HG02970 (cell line): Measurements from ENCODE around the gene AGPAT3.

Source experiments
- ATAC-seq: cut with Tn5 transposase; IDR thresholded peaks from one replicate; pipeline ENCODE4 v1.9.1; 2021; ENCODE audit warnings: mild to moderate bottlenecking, moderate library complexity, moderate number of reproducible peaks; ENCODE audit not compliant: unreplicated experiment, low FRiP score

The AGPAT3 gene

GRCh38 chr21:43859747-43860214 lies 5.2 kb upstream of the AGPAT3 start:
- no peak for ATAC-seq

- no peak for ATAC-seq
Measured at GRCh38 chr21:43861706-43862105, 3.3 kb upstream of the AGPAT3 start.

DNA sequence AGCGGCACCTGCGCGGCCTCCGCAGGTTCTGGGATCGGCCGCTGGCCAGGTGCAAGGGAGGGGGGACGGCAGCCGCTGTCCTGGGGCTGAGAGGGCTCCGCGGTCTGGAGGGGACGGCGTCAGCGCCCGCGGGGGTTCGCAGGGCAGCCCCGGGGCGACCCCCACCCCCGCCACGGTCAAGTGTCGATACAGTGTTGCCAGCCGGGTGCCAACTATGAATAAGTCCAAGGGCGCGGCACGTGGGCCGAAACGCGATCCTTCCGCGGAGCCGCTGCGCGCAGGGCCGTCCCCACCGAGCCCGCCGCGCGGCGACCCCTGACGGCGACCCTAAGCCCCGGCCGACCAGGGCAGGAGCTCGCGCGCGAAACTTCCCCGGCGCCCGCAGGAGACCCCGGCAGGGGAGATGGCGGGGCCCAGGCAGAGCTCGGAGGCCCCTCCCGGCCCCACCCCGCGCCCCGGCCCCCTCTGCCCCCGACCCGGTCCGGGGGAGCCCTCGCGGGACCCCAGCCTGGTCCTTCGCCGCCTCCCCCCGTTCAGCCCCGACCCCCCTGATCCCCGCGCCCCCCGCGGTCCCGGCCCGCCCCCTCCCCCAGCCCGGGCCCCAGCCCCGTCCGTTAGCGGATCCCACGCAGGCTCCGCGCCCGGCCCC lies 586 bp upstream of the AGPAT3 start:
- no peak for ATAC-seq

GRCh38 chr21:43865540-43866259 lies 677 bp downstream of the AGPAT3 start:
- no peak for ATAC-seq

DNA sequence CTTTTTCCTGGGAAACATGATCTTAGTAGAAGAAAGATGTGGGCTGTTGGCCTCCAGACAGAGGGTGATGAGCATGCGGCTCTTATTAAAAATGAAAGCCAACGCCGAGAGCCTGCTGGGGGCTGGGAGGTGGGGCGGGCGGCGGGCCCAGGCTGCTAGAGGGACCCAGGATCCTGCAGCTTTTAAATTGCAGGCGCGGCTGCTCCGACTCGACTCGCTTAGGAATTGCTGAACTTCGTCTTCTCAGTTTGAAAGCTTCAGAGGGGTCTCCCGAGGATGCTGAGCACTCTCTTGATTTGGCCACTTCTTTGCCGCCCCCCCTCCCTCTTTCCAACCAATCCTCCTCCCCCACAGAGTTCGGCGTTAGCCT lies 1.2 kb downstream of the AGPAT3 start:
- ATAC-seq, result no peak

GRCh38 chr21:43866659-43867331 lies 1.8 kb downstream of the AGPAT3 start:
- no peak for ATAC-seq

DNA sequence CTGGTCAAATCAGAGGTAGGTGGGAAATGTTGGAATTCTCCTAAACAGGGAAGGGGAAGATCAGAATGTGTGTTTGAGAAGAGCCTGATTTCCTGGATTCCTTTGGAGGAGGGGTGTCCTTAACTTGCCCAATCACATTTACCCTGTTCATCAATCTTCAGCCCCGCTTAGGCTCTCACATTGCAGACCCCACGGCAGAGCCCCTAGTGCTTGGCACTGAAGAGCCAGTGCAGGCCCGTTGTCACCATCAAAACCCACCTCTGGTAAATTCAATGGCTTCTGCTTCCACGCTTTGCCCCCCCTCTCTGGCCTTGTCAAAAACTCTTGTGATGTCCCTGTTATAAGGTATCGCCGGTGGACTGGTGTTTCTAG lies 2.3 kb downstream of the AGPAT3 start:
- no peak for ATAC-seq

- no peak for ATAC-seq
Measured at GRCh38 chr21:43867948-43868347, 2.9 kb downstream of the AGPAT3 start.

GRCh38 chr21:43868461-43868860 lies 3.4 kb downstream of the AGPAT3 start:
- ATAC-seq, result no peak

GRCh38 chr21:43869486-43870325 lies 4.7 kb downstream of the AGPAT3 start:
- ATAC-seq, result no peak

DNA sequence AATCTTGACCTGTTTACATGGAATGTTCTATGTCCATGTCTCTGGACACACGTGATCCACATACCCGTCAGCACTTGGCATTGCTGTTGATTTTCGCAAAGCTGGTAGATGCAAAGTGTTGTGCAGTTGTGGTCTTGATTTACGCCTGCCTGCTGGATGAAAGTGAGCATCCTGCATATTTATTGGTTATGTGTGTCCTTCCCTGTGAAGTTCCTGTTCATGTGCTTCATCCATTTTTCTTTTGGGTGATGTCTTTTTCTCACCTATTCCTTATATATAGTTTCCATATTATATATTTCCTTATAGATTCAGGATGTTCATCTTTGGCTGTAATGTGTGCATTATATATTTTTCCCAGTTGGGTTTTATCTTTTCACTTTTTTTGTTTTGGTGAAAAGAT lies 6.5 kb downstream of the AGPAT3 start:
- no peak for ATAC-seq

GRCh38 chr21:43872531-43873197 lies 7.6 kb downstream of the AGPAT3 start:
- no peak for ATAC-seq

DNA sequence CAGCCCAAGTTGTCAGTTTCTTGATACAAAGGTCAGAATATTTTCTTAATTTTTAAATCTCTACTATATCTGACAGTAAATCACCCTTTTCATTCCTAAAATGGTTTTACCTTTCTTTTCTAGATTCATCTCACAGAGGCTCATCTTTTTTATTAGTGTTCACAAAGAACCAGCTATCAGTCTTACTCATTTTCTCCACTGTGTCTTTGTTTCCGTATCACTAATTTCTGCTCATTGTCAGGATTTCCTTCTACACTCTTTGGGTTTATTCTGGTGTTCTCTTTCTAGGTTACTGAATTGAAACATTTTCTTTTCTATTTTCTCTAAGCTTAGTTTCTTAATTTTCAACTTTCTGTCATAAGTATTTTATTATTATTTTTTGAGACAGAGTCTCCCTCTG lies 8.7 kb downstream of the AGPAT3 start:
- ATAC-seq, result no peak

DNA sequence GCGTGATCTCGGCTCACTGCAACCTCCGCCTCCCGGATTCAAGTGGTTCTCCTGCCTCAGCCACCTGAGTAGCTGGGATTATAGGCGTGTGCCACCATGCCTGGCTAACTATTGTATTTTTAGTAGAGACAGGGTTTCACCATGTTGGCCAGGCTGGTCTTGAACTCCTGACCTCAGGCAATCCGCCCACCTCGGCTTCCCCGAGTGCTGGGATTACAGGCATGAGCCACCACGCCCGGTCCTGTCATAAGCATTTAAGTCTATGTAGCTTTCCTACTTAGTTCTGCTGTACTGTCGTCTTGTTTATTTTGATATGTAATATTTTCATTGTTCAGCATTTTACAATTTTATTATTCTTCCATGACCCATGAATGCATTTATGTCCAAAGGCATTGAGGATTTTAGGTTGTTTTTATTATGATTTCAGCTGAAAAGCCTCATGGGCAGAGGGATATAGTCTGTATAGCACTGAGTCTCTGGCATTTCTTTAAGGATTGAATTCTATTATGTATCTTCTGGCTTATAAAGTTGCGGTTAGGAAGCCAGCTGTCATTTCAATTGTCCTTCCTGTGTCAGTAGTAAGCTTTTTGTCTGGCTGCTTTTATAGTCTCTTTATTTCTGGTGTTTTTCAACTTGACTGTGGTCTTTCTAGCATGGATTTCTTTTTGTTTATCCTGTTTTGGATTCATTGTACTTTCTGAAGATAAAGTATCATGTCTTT lies 9.2 kb downstream of the AGPAT3 start:
- no peak for ATAC-seq

DNA sequence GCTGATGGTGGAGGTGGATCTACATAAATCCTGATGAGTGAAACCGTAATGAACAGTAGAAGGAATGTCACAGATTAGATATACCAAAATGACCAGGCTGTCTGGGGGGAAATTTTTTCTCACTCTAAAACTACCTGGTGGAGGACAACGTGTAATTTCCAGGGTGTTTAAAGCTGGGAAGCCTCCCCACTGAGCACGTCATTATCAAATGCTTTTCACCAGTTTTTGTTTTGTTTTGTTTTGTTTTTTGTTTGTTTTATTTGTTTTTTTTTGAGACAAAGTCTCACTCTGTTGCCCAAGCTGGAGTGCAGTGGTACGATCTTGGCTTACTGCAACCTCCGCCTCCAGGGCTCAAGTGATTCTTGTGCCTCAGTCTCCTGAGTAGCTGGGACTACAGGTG lies 11.6 kb downstream of the AGPAT3 start:
- no peak for ATAC-seq

DNA sequence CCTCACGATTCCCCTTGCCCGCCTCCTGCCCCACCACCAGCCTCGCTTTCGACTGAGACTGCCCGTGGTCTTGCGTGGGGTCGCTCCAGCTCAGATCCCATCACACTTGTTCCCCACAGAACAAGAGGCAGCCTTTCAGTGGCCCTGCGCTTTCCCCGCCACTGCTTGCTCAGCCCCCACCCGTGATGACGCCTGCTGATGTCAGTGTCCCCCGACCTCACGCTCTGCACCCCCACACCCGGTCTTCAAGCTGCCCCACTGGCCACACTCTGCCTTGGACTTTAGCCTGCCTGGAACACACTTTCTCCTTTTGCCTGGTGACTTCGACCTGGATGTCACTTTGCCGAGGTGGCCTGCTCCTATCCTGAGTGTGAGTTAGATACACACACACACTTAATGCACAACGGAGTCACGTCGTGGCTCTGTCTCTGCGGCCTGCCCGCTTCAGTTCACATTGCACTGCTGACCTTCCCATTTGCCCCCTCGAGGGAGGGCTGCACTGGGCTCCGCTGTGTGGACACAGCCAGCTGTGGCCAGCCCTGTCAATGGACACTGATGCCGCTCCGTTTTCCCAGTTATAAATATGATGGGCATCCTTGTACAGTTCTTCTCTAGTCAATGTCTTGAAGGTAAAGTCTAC lies 13.0 kb downstream of the AGPAT3 start:
- no peak for ATAC-seq

DNA sequence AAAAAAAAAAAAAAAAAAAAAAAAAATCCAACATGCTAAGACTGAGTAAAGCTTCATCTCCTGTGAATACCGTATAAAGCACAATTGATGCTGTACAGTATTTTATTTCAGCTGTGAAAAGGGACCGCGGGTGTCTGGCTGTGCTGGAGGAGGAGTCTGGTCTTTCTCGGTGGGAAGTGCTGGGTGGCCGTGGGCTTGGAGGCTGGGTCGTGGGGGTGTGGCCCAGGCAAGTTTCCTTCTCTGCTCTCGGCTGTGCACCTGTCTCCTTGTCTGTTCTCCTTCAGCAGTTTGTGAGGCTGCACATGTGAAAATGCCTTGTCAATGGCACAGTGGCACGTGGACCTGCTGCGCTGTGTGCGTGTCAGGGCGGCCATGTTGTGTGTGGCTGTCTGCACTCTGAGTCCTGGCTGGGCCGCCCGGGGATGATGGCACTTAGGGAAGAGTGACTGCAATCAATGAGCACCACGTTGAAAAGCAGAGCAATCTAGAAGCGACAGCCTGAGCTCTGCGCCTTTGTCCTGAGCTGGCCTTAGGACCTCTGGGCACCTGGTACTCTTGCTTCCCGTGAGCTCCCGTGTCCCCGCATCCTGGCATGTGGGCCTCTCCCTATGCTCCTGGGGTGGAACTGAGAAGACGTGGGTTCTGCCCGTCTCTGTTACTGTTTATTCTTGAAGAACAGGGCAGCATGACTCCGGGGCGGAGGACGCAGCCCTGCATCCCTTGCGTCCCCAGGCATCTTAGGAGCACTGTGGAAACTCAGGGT lies 14.5 kb downstream of the AGPAT3 start:
- ATAC-seq, result no peak
